Measurements from ENCODE around the gene PBX3. TPM values are rescaled to one million over a fixed set of nuclear protein-coding genes. Genes with fewer than 3 reads are reported as not detected.

PBX3 gene
- total and polyA plus RNA-seq, 9 of the 15 experiments (the other 6 are each of a cell fraction or from before 2014, with no cell fraction given), result 0.14 to 5.8 (median 0.92) TPM

- TF ChIP-seq JUND (IDR thresholded peaks at IDR 0.05; ENCODE audit: borderline replicate concordance, low read depth, low read length) (no peak), JUND (tag; IDR thresholded peaks at IDR 0.05; ENCODE audit: borderline replicate concordance, low read depth, low read length) (no peak), ZBTB40 (IDR thresholded peaks at IDR 0.05) (peak; percentile 98), ZBTB40 (CRISPR knock-in tag; IDR thresholded peaks at IDR 0.05) (no peak), STAT5A (IDR thresholded peaks at IDR 0.05; ENCODE audit: borderline replicate concordance, low read length) (no peak), POLR2AphosphoS5 (IDR thresholded peaks at IDR 0.05; ENCODE audit: control insufficient read depth, insufficient read depth, low read depth, low read length) (peak; percentile 82), HINFP (tag; conservative IDR thresholded peaks at IDR 0.05; ENCODE audit: low read depth) (no peak), ZKSCAN8 (CRISPR knock-in tag; IDR thresholded peaks at IDR 0.05) (no peak), IRF9 (tag; IDR thresholded peaks at IDR 0.05) (no peak), ADNP (tag; IDR thresholded peaks at IDR 0.05) (no peak), TAF15 (IDR thresholded peaks at IDR 0.05; ENCODE audit: low read depth, low read length) (no peak), SIRT6 (IDR thresholded peaks at IDR 0.05; ENCODE audit: low read depth, low read length) (no peak), STAT5B (CRISPR knock-in tag; IDR thresholded peaks at IDR 0.05) (no peak), ZNF512 (tag; IDR thresholded peaks at IDR 0.05) (no peak)
Observed at GRCh38 chr9:125706651-125707471, 40.3 kb upstream of the PBX3 start, which contains the start of gene MAPKAP1 (continued).
